ENCODE results near the gene OTOP1.
"Not testable (repeated sequence)": the region's sequence is repeated elsewhere in the genome, so short reads cannot be mapped to it uniquely, and the experiment has no call there.

The OTOP1 gene

GRCh38 chr4:4227510-4228355 lies 1.0 kb upstream of the OTOP1 start:
- no peak for DNase-seq (ENCODE audit: low spot score)

- no peak for DNase-seq (ENCODE audit: low spot score)
Measured at GRCh38 chr4:4225915-4226605, 669 bp downstream of the OTOP1 start.

- DNase-seq (ENCODE audit: low spot score): no peak
Measured at GRCh38 chr4:4217113-4217512, 9.6 kb downstream of the OTOP1 start.

GRCh38 chr4:4216648-4217047 lies 10.1 kb downstream of the OTOP1 start:
- no peak for DNase-seq (ENCODE audit: low spot score)

DNA sequence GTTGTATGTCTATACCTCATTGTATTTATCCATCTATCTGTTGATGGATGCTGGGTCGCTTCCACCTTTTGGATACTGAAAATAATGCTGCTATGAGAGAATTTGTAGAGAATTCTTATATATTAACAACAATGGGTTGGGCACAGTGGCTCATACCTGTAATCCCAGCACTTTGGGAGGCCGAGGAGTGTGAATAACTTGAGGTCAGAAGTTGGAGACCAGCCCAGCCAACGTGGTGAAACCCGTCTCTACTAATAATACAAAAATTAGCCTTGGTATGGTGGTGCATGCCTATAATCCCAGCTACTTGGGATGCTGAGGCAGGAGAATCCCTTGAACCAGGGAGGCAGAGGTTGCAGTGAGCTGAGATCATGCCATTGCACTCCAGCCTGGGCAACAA lies 13.1 kb downstream of the OTOP1 start:
- not testable (repeated sequence) for DNase-seq (ENCODE audit: low spot score)

DNA sequence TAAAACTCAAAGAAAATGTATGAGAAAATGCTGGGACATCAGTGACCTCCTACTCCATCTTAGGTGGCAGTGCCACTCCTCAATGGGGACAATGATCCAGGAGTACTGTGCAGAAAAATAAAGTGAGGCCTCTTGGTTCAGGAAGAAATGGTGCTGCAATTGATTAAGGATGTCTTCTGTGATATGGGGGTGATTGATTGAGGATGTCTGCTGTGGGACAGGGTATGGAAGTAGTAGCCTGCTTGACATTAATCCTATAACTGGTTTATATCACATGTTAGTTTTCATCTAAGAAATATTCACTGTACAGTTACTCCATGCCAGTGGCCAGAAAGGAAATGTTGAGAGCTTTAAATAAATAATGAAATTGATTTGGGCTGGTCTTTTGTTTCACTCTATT lies 20.5 kb downstream of the OTOP1 start:
- DNase-seq (ENCODE audit: low spot score): no peak

DNA sequence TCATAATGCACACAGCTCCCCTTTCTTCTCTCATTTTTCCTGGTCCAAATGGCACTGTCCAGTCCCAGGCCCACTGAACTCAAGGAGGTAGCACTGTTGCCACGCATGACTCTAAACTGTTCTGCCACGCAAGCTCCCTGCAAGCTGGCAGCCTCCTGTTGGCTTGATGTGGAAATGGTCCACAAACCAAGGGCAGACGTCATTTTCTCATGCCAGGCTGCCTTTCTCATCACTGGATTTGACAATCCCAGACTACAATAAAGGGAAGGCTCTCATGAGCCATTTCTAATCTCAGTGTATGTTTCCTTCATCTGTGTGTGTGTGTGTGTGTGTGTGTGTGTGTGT lies 22.4 kb downstream of the OTOP1 start:
- DNase-seq (ENCODE audit: low spot score): no peak

- no peak for DNase-seq (ENCODE audit: low spot score)
Measured at GRCh38 chr4:4203688-4204400, 22.9 kb downstream of the OTOP1 start.

DNA sequence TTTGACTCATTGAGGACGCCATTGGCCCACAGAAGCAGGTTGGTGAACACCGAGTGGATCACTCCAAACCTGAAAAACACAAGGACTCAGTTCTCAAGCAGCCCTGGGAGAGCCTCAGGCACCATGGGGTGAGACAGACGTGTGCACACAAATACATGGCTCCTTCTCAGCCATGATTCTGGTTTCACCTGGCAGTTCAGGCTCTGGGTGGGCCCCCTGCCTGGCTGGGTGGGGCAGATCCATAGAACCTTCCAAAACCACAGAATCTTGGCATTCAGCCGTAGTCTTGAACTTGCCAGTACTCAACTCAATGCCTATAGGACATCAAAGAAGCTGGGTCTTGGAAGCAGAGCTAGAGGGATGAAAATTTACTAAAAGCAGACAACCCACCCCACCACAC lies 24.2 kb downstream of the OTOP1 start:
- DNase-seq (ENCODE audit: low spot score): no peak

GRCh38 chr4:4200624-4201023 lies 26.1 kb downstream of the OTOP1 start:
- no peak for DNase-seq (ENCODE audit: low spot score)

GRCh38 chr4:4195354-4195753 lies 31.4 kb downstream of the OTOP1 start:
- DNase-seq (ENCODE audit: low spot score): no peak

DNA sequence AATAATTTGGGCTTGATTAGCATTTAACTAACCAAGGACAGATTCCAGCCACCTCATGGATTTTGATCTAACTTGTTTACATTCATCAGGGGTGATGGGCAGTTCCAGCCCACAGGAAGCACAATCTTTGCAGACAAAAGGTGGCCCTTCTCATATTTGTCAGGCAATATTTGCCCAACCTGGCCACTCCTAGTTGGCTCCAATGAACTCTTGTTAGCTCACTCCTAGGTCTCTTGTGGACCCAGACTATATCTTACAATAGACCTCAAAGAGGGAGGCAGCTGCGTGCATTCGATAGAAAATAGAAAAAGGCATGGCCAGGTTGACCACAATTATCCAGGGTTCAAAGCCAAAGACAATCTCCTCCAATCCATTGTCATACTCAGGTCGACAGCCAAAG lies 38.2 kb downstream of the OTOP1 start:
- not testable (repeated sequence) for DNase-seq (ENCODE audit: low spot score)

DNA sequence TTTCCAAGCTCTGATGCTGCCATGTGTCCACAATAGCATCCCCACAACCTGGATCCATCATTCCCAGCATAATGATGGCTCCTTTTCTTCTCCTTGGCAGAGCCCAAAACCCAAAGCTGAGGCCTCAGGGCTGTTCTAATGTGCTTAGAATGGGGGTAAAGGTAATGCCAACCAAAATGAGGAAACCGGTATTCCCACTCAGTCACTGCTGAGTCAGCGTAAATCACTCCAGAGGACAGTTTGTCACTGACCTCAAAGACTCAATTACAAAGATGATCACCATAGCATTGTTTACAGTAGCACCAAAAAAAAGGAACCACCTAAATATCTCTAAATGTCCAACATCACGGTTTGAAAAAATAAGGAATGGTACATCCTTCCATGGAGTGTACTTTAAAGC lies 41.2 kb downstream of the OTOP1 start:
- DNase-seq (ENCODE audit: low spot score): no peak

GRCh38 chr4:4182835-4183568 lies 43.7 kb downstream of the OTOP1 start:
- no peak for DNase-seq (ENCODE audit: low spot score)

DNA sequence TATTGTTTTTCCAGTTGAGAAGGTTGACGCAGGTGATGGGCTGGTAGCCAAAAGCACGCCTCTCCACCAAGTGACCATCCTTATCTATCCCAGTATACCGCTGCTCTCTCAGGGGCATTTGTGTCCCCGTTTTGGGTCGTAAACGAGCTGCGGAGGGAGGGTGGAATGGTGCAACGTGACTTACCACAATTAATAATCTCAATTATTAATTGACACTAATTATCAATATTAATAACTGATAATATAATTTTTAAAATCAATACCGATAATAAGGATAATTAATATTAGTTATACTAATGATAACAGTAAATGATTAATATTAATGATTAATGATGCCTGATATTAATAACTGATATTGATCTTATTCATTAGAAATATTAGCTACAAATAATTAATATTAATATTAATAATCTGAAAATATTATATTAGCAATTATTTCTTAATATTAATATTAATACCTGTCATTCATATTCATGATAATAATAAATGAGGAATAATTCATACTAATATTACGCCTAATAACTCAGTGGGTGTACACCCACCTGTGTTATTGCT lies 56.1 kb downstream of the OTOP1 start:
- DNase-seq (ENCODE audit: low spot score): no peak

- not testable (repeated sequence) for DNase-seq (ENCODE audit: low spot score)
Measured at GRCh38 chr4:4167981-4168780, 58.5 kb downstream of the OTOP1 start.

- not testable (repeated sequence) for DNase-seq (ENCODE audit: low spot score)
Measured at GRCh38 chr4:4166986-4167385, 59.7 kb downstream of the OTOP1 start.

GRCh38 chr4:4165701-4166392 lies 60.9 kb downstream of the OTOP1 start:
- DNase-seq (ENCODE audit: low spot score): not testable (repeated sequence)

- not testable (repeated sequence) for DNase-seq (ENCODE audit: low spot score)
Measured at GRCh38 chr4:4164532-4165173, 62.1 kb downstream of the OTOP1 start.

- not testable (repeated sequence) for DNase-seq (ENCODE audit: low spot score)
Measured at GRCh38 chr4:4162186-4162585, 64.5 kb downstream of the OTOP1 start.

All from CD4-positive, alpha-beta T cell treated with Interleukin-15 for 4 hours (primary cell).